Ramos (cell line): ENCODE data around the gene NEAT1.

Experiments used
- in situ Hi-C: fragments of 300-500 bp; cut with MboI; formaldehyde crosslinking; loops from one replicate; pipeline ENCODE4 v1.14.3; 2022; ENCODE audit warnings: low sequenced_read_pairs; ENCODE audit not compliant: unreplicated experiment

The NEAT1 gene

GRCh38 chr11:65474864-65475263 is 52.3 kb downstream of the NEAT1 start:
- in situ Hi-C loops, result loop anchor here (5.0 kb wide), 2 partner anchors 32 to 58 kb away; no protein-coding TSS in a partner anchor

GRCh38 chr11:65476632-65477148 is 54.1 kb downstream of the NEAT1 start:
- in situ Hi-C loops, result no loop called here

- in situ Hi-C loops, result no loop called here
Observed at GRCh38 chr11:65477149-65477965, 54.8 kb downstream of the NEAT1 start.

GRCh38 chr11:65478388-65479183 is 56.0 kb downstream of the NEAT1 start:
- in situ Hi-C loops, result no loop called here

- in situ Hi-C loops, result no loop called here
Observed at GRCh38 chr11:65479184-65480145, 56.9 kb downstream of the NEAT1 start.

- in situ Hi-C loops, result no loop called here
Observed at GRCh38 chr11:65482306-65482850, 59.8 kb downstream of the NEAT1 start.

GRCh38 chr11:65485920-65486219 is 63.3 kb downstream of the NEAT1 start:
- in situ Hi-C loops, result no loop called here

GRCh38 chr11:65486570-65487466 is 64.2 kb downstream of the NEAT1 start:
- in situ Hi-C loops, result no loop called here

- in situ Hi-C loops, result no loop called here
Observed at GRCh38 chr11:65487467-65488272, 65.1 kb downstream of the NEAT1 start.

GRCh38 chr11:65488273-65489034 is 65.9 kb downstream of the NEAT1 start:
- in situ Hi-C loops, result no loop called here

- in situ Hi-C loops, result no loop called here
Observed at GRCh38 chr11:65489035-65489705, 66.6 kb downstream of the NEAT1 start.

GRCh38 chr11:65489706-65490320 is 67.2 kb downstream of the NEAT1 start:
- in situ Hi-C loops, result no loop called here

GRCh38 chr11:65491163-65491465 is 68.5 kb downstream of the NEAT1 start:
- in situ Hi-C loops, result no loop called here

- in situ Hi-C loops, result no loop called here
Observed at GRCh38 chr11:65491614-65492386, 69.2 kb downstream of the NEAT1 start.

GRCh38 chr11:65492387-65492636 is 69.7 kb downstream of the NEAT1 start:
- in situ Hi-C loops, result no loop called here

- in situ Hi-C loops, result no loop called here
Observed at GRCh38 chr11:65492637-65493366, 70.2 kb downstream of the NEAT1 start.
